Measurements from ENCODE around the gene TFDP3.

The TFDP3 gene

GRCh38 chrX:133189195-133189594 lies 29.0 kb downstream of the TFDP3 start:
- Histone ChIP-seq H3K9me3 (ENCODE audit: control insufficient read depth, insufficient read depth, low read length) (no peaks in the 10 kb centered on the region), H3F3A (ENCODE audit: control insufficient read depth, insufficient read depth) (no peaks in the 10 kb centered on the region), H3K27me3 (ENCODE audit: control insufficient read depth, low read length) (no peaks in the 10 kb centered on the region), H4K20me1 (ENCODE audit: control insufficient read depth, insufficient read depth, low read depth, low read length) (no peaks in the 10 kb centered on the region), H3K9me2 (replicated peaks; ENCODE audit: control insufficient read depth, low read length) (no peaks in the 10 kb centered on the region), H3K79me2 (ENCODE audit: control insufficient read depth, low read length) (no peaks in the 10 kb centered on the region), H3K27ac (ENCODE audit: low read depth, low read length) (no peak overlapping the region), H3K4me2 (ENCODE audit: low read length) (no peak overlapping the region), H3K36me3 (ENCODE audit: control insufficient read depth, low read length) (no peaks in the 10 kb centered on the region), H3K4me3 (ENCODE audit: low read length) (no peak overlapping the region), H3K4me1 (ENCODE audit: control insufficient read depth, low read length) (no peaks in the 10 kb centered on the region)
- TF ChIP-seq EZH2phosphoT487 (IDR thresholded peaks at IDR 0.05; ENCODE audit: borderline replicate concordance, low read length): no peak
- TF ChIP-seq, protein P1, sequence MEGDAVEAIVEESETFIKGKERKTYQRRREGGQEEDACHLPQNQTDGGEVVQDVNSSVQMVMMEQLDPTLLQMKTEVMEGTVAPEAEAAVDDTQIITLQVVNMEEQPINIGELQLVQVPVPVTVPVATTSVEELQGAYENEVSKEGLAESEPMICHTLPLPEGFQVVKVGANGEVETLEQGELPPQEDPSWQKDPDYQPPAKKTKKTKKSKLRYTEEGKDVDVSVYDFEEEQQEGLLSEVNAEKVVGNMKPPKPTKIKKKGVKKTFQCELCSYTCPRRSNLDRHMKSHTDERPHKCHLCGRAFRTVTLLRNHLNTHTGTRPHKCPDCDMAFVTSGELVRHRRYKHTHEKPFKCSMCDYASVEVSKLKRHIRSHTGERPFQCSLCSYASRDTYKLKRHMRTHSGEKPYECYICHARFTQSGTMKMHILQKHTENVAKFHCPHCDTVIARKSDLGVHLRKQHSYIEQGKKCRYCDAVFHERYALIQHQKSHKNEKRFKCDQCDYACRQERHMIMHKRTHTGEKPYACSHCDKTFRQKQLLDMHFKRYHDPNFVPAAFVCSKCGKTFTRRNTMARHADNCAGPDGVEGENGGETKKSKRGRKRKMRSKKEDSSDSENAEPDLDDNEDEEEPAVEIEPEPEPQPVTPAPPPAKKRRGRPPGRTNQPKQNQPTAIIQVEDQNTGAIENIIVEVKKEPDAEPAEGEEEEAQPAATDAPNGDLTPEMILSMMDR (IDR thresholded peaks at IDR 0.05; ENCODE audit: low read depth, low read length, poor library complexity, severe bottlenecking): no peak

DNA sequence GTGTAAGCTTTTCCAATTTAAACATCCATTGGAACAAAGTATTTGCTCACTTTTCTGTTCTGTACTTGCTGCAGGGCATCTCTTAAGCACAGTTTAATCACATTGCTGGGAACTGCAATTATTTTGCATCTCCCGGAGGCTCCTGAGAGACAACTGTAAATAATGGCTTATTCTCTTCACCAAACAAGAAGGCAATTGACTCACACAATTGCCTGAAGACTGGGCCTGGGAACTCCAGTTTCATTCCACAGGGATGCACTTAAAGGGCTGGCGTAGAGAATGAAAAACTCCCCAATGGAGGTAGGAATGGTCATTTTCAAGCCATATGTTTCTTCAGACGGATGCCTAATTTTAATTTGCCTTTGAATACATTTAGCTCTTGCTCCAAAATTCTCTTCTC lies 29.5 kb downstream of the TFDP3 start:
- Histone ChIP-seq H3K36me3 (ENCODE audit: control insufficient read depth, low read length) (no peaks in the 10 kb centered on the region), H3K27ac (ENCODE audit: low read depth, low read length) (no peak overlapping the region), H3K79me2 (ENCODE audit: control insufficient read depth, low read length) (no peaks in the 10 kb centered on the region), H3K4me2 (ENCODE audit: low read length) (no peak overlapping the region), H4K20me1 (ENCODE audit: control insufficient read depth, insufficient read depth, low read depth, low read length) (no peaks in the 10 kb centered on the region), H3K9me2 (replicated peaks; ENCODE audit: control insufficient read depth, low read length) (no peaks in the 10 kb centered on the region), H3K27me3 (ENCODE audit: control insufficient read depth, low read length) (no peaks in the 10 kb centered on the region), H3K4me3 (ENCODE audit: low read length) (no peak overlapping the region), H3K4me1 (ENCODE audit: control insufficient read depth, low read length) (no peaks in the 10 kb centered on the region), H3K9me3 (ENCODE audit: control insufficient read depth, insufficient read depth, low read length) (no peaks in the 10 kb centered on the region), H3F3A (ENCODE audit: control insufficient read depth, insufficient read depth) (no peaks in the 10 kb centered on the region)
- TF ChIP-seq EZH2phosphoT487 (IDR thresholded peaks at IDR 0.05; ENCODE audit: borderline replicate concordance, low read length): no peak
- TF ChIP-seq, protein P1 (IDR thresholded peaks at IDR 0.05; ENCODE audit: low read depth, low read length, poor library complexity, severe bottlenecking): no peak

DNA sequence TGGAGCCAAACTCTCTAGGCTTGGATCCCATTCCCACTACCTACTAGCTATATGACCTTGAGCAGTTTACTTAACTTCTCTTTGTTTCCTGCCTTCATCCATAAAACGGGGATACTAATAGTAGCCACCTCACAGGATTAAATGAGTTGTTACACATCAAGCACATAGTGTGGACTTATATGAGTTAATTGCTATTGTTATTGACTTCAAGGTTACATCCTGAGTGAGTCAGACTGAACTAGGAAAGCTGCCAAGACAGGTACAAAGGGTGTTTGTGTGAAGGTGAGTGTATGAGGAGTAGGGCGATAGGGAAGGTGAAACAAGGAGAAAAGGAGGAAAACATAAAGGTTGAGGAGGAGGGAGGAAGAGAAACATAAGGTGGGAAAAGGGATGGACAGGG lies 32.2 kb downstream of the TFDP3 start:
- Histone ChIP-seq H3K4me1 (ENCODE audit: control insufficient read depth, low read length) (no peaks in the 10 kb centered on the region), H3K79me2 (ENCODE audit: control insufficient read depth, low read length) (no peaks in the 10 kb centered on the region), H3K9me3 (ENCODE audit: control insufficient read depth, insufficient read depth, low read length) (no peaks in the 10 kb centered on the region), H3K27me3 (ENCODE audit: control insufficient read depth, low read length) (no peaks in the 10 kb centered on the region), H4K20me1 (ENCODE audit: control insufficient read depth, insufficient read depth, low read depth, low read length) (no peaks in the 10 kb centered on the region), H3F3A (ENCODE audit: control insufficient read depth, insufficient read depth) (no peaks in the 10 kb centered on the region), H3K36me3 (ENCODE audit: control insufficient read depth, low read length) (no peaks in the 10 kb centered on the region), H3K9me2 (replicated peaks; ENCODE audit: control insufficient read depth, low read length) (no peaks in the 10 kb centered on the region), H3K27ac (ENCODE audit: low read depth, low read length) (no peak overlapping the region), H3K4me3 (ENCODE audit: low read length) (no peak overlapping the region), H3K4me2 (ENCODE audit: low read length) (no peak overlapping the region)
- TF ChIP-seq, protein P1 (IDR thresholded peaks at IDR 0.05; ENCODE audit: low read depth, low read length, poor library complexity, severe bottlenecking): no peak
- no peak for TF ChIP-seq EZH2phosphoT487 (IDR thresholded peaks at IDR 0.05; ENCODE audit: borderline replicate concordance, low read length)

DNA sequence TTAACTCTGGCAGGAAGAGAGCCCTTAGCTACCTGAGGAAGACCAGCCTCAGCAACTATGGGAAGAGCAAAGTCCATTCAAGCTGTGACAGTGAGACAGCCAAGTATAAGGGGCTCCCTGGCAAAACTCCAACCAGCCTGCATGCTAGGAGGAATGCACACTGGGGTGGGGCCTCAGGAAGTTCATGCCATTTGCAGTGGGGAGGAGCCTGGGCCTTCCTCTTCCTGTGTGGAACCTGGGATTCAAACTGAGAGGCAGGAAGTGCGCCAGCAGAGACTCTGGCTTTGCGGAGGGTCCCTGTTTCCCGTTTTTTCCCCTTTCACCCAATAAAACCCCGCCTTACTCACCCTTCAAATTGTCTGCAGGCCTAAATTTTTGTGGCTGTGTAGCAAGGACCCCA lies 33.0 kb downstream of the TFDP3 start:
- H3K9me3 ChIP-seq (ENCODE audit: control insufficient read depth, insufficient read depth, low read length): no peaks in the 10 kb centered on the region
- H3K9me2 ChIP-seq (replicated peaks; ENCODE audit: control insufficient read depth, low read length): no peaks in the 10 kb centered on the region
- no peaks in the 10 kb centered on the region for H3K79me2 ChIP-seq (ENCODE audit: control insufficient read depth, low read length)
- no peaks in the 10 kb centered on the region for H3K27me3 ChIP-seq (ENCODE audit: control insufficient read depth, low read length)
- no peaks in the 10 kb centered on the region for H3K36me3 ChIP-seq (ENCODE audit: control insufficient read depth, low read length)
- H4K20me1 ChIP-seq (ENCODE audit: control insufficient read depth, insufficient read depth, low read depth, low read length): no peaks in the 10 kb centered on the region
- no peak overlapping the region for H3K27ac ChIP-seq (ENCODE audit: low read depth, low read length)
- no peak overlapping the region for H3K4me3 ChIP-seq (ENCODE audit: low read length)
- no peaks in the 10 kb centered on the region for H3F3A ChIP-seq (ENCODE audit: control insufficient read depth, insufficient read depth)
- no peak overlapping the region for H3K4me2 ChIP-seq (ENCODE audit: low read length)
- H3K4me1 ChIP-seq (ENCODE audit: control insufficient read depth, low read length): no peaks in the 10 kb centered on the region
- no peak for TF ChIP-seq EZH2phosphoT487 (IDR thresholded peaks at IDR 0.05; ENCODE audit: borderline replicate concordance, low read length)
- TF ChIP-seq, protein P1 (IDR thresholded peaks at IDR 0.05; ENCODE audit: low read depth, low read length, poor library complexity, severe bottlenecking): no peak

All from DOHH2 (cell line).